Fibroblast of lung (primary cell): Measurements from ENCODE around the gene GRK6. TPM values are rescaled to one million over a fixed set of nuclear protein-coding genes. Genes with fewer than 3 reads are reported as not detected.

Source experiments
- DNase-seq, 2 donors: peaks; one replicate each; pipeline versions ENCODE4 v3.0.0 to v3.0.0-alpha.2; 2010; ENCODE audit warnings: low read depth in 2 of 2
- H2AFZ ChIP-seq: 2 replicates; pipeline ENCODE4 v1.5.1; 2012; ENCODE audit warnings: low read length, control low read depth, inconsistent platforms
- H3K27ac ChIP-seq: 2 replicates; pipeline ENCODE4 v1.5.1; 2011; ENCODE audit warnings: low read length, control low read depth; ENCODE audit not compliant: insufficient read depth
- H3K27me3 ChIP-seq: 2 replicates; pipeline ENCODE4 v1.5.1; 2011; ENCODE audit warnings: mild to moderate bottlenecking, low read length; ENCODE audit not compliant: control insufficient read depth, insufficient read depth
- H3K36me3 ChIP-seq: 2 replicates; pipeline ENCODE4 v1.5.1; 2011; ENCODE audit warnings: low read length; ENCODE audit not compliant: control insufficient read depth, insufficient read depth
- H3K4me1 ChIP-seq: 2 replicates; pipeline ENCODE4 v1.5.1; 2011; ENCODE audit warnings: low read length; ENCODE audit not compliant: control insufficient read depth, insufficient read depth; ENCODE audit errors: extremely low read depth
- H3K4me2 ChIP-seq: 2 replicates; pipeline ENCODE4 v1.5.1; 2011; ENCODE audit warnings: low read length, control low read depth; ENCODE audit not compliant: insufficient read depth; ENCODE audit errors: extremely low read depth
- H3K4me3 ChIP-seq, 4 experiments: fragments of 200-600 bp in 1 of 4; sonication (generic) in 1 of 4; replicated peaks in 1 of 4; 2 replicates each; pipeline ENCODE4 v1.5.1; 2011 to 2016; ENCODE audit warnings: low read length in 4 of 4, low read depth in 3 of 4, mild to moderate bottlenecking in 3 of 4, control low read depth in 2 of 4, inconsistent platforms in 1 of 4, mixed read lengths in 1 of 4; ENCODE audit not compliant: insufficient read depth in 1 of 4; ENCODE audit errors: control extremely low read depth in 1 of 4
- H3K79me2 ChIP-seq: 2 replicates; pipeline ENCODE4 v1.5.1; 2012; ENCODE audit warnings: mild to moderate bottlenecking, low read length, inconsistent platforms; ENCODE audit not compliant: control insufficient read depth, insufficient read depth
- H3K9ac ChIP-seq: 2 replicates; pipeline ENCODE4 v1.5.1; 2011; ENCODE audit warnings: mild to moderate bottlenecking, low read length, control low read depth; ENCODE audit not compliant: insufficient read depth
- H3K9me3 ChIP-seq: 2 replicates; pipeline ENCODE4 v1.5.1; 2012; ENCODE audit warnings: low read depth, low read length; ENCODE audit not compliant: control insufficient read depth, insufficient read depth
- H4K20me1 ChIP-seq: 2 replicates; pipeline ENCODE4 v1.5.1; 2011; ENCODE audit warnings: low read length; ENCODE audit not compliant: control insufficient read depth, insufficient read depth; ENCODE audit errors: extremely low read depth
- CTCF ChIP-seq, 2 donors: IDR thresholded peaks in 1 of 2; conservative IDR thresholded peaks in 1 of 2; 1 replicate in 1 of 2; 2 replicates in 1 of 2; pipeline ENCODE4 v1.5.1; 2011 to 2012; ENCODE audit warnings: low read length in 2 of 2, control low read depth in 1 of 2, inconsistent platforms in 1 of 2, low read depth in 1 of 2, mild to moderate bottlenecking in 1 of 2
- EZH2 ChIP-seq: IDR thresholded peaks from 2 replicates; pipeline ENCODE4 v1.5.1; 2012; ENCODE audit warnings: low read length, control low read depth, mild to moderate bottlenecking; ENCODE audit errors: missing control alignments
- polyA plus RNA-seq, 2 donors: library from polyadenylated mRNA; depleted of rRNA in 1 of 2; stranded (reverse) in 1 of 2; unstranded in 1 of 2; fragments of >200 nt; gene quantifications; 2 replicates each; pipeline ENCODE4 v1.2.1, GENCODE V29; 2011 to 2012; ENCODE audit warnings: missing spikeins in 1 of 2
- total RNA-seq: library from RNA; depleted of rRNA; stranded (reverse); fragments of >200 nt; gene quantifications from 2 replicates; pipeline ENCODE4 v1.2.1, GENCODE V29; 2014

GRK6 gene
- total and polyA plus RNA-seq, 2 donors (not counting 1 experiment from before 2014, with no cell fraction given) = 15.0 to 15.8 TPM

GRCh38 chr5:177472460-177473442, 46.3 kb downstream of the GRK6 start:
- Histone ChIP-seq H4K20me1 (no peaks in the 10 kb centered on the region), H3K27me3 (no peaks in the 10 kb centered on the region), H3K9ac (peak overlapping the region; percentile 80), H3K27ac (peak overlapping the region; percentile 82), H3K9me3 (no peaks in the 10 kb centered on the region), H3K4me1 (peaks cover 44% of the 10 kb centered on the region), H3K79me2 (peaks cover 42% of the 10 kb centered on the region), H3K36me3 (peaks cover 16% of the 10 kb centered on the region), H3K4me2 (peak overlapping the region; percentile 97), H3K4me3 (peak overlapping the region; percentile 75 to 84 (median 82)), H2AFZ (no peak overlapping the region)
- DNase-seq = peak in 1 of 2 donors; percentile 53
- TF ChIP-seq EZH2 (no peak), CTCF (conservative IDR thresholded peaks at IDR 0.05 in 1 of 2, IDR thresholded peaks at IDR 0.05 in 1 of 2; ENCODE audit: low read depth in 1 of 2, low read length in 2 of 2) (no peak)

- Histone ChIP-seq H3K9me3 (no peaks in the 10 kb centered on the region), H2AFZ (no peak within 1 kb of the TSS), H3K27ac (peak within 1 kb of the TSS; percentile 82), H3K27me3 (no peaks in the 10 kb centered on the region), H3K4me2 (peak within 1 kb of the TSS; percentile 97), H4K20me1 (no peaks in the 10 kb centered on the region), H3K79me2 (peaks cover 40% of the 10 kb centered on the region), H3K36me3 (peaks cover 13% of the 10 kb centered on the region), H3K9ac (peak within 1 kb of the TSS; percentile 80), H3K4me1 (peaks cover 44% of the 10 kb centered on the region), H3K4me3 (peak within 1 kb of the TSS; percentile 75 to 84 (median 82))
- TF ChIP-seq CTCF (conservative IDR thresholded peaks at IDR 0.05 in 1 of 2, IDR thresholded peaks at IDR 0.05 in 1 of 2; ENCODE audit: low read depth in 1 of 2, low read length in 2 of 2) (no peak), EZH2 (no peak)
- peak in 1 of 2 donors; percentile 61 for DNase-seq
These were observed 47.0 kb downstream of the GRK6 start, which contains the start of gene DBN1 for GRCh38 chr5:177473443-177474001. Gene DBN1, minus strand, starts transcription at chr5:177473634. Its CDS starts 113 bp downstream, at chr5:177473521.

DNA sequence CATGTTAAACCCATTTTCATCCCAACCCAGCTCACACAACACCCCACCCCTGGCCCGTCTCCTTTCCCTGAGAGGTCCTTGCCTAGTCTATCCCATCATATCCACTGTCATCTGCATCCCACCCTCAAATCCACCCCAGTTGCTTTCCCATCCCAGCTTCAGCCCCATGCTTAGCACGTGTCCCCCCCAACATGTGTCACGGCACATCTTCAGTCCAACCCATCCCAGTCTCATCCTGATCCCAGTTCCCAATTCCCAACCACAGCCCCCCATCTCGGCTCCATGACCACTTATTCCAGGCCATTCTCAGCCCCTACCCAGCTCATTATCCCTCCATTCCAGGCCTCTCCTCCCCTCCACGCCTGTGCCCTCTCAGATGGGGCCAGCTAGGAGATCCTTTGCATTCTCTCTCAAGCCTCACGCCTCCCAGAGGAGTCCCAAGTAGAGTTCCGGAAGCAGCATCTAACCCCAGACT, 47.6 kb downstream of the GRK6 start:
- Histone ChIP-seq H3K4me1 (peaks cover 46% of the 10 kb centered on the region), H2AFZ (no peak overlapping the region)

More for the DNA sequence above, 47.6 kb downstream of the GRK6 start:
- peaks cover 12% of the 10 kb centered on the region for H3K36me3 ChIP-seq
- TF ChIP-seq EZH2 (no peak), CTCF (conservative IDR thresholded peaks at IDR 0.05 in 1 of 2, IDR thresholded peaks at IDR 0.05 in 1 of 2; ENCODE audit: low read depth in 1 of 2, low read length in 2 of 2) (no peak)
- H4K20me1 ChIP-seq = no peaks in the 10 kb centered on the region
- peaks cover 37% of the 10 kb centered on the region for H3K79me2 ChIP-seq
- no peak overlapping the region for H3K4me2 ChIP-seq
- DNase-seq = peak in 1 of 2 donors; percentile 50
- H3K9me3 ChIP-seq = no peaks in the 10 kb centered on the region
- no peaks in the 10 kb centered on the region for H3K27me3 ChIP-seq
- no peak overlapping the region for H3K9ac ChIP-seq
- H3K27ac ChIP-seq = no peak overlapping the region
- no peak overlapping the region for H3K4me3 ChIP-seq
